Breast epithelium (tissue), 3 donors: ENCODE data around the gene P3H2.

ENCODE experiments used
- POLR2A ChIP-seq: fragments of 450-650 bp; IDR thresholded peaks from one replicate; pipeline ENCODE4 v1.6.1; 2016; ENCODE audit warnings: antibody characterized with exemption, mild to moderate bottlenecking, moderate library complexity
- TF ChIP-seq, protein P1 (sequence below), 3 donors: fragments of 450-650 bp; IDR thresholded peaks; one replicate each; pipeline ENCODE4 v1.5.1; 2016 to 2017; ENCODE audit warnings: antibody characterized with exemption in 3 of 3, mild to moderate bottlenecking in 3 of 3, moderate library complexity in 3 of 3

DNA sequence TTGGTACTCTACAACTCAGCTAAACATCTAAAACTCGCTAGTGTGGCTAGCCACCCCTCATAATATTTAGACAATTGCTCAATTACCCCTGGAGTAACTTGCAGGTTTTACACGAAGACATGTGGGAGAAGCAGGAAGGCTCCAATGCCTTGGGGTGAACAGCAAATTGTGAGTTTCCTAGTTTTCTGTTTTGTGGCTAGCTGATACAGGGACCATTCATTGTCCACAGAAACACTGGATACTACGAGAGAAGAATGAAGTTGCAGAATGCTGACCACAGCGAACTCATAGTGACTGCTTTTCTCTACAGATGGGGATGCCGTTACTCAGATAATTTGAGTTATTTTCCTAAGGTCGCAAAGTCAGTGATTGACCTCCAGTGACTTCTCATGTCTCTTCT lies 212.9 kb downstream of the P3H2 start:
- no peak for TF ChIP-seq POLR2A
- TF ChIP-seq, protein P1, sequence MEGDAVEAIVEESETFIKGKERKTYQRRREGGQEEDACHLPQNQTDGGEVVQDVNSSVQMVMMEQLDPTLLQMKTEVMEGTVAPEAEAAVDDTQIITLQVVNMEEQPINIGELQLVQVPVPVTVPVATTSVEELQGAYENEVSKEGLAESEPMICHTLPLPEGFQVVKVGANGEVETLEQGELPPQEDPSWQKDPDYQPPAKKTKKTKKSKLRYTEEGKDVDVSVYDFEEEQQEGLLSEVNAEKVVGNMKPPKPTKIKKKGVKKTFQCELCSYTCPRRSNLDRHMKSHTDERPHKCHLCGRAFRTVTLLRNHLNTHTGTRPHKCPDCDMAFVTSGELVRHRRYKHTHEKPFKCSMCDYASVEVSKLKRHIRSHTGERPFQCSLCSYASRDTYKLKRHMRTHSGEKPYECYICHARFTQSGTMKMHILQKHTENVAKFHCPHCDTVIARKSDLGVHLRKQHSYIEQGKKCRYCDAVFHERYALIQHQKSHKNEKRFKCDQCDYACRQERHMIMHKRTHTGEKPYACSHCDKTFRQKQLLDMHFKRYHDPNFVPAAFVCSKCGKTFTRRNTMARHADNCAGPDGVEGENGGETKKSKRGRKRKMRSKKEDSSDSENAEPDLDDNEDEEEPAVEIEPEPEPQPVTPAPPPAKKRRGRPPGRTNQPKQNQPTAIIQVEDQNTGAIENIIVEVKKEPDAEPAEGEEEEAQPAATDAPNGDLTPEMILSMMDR (IDR thresholded peaks at IDR 0.05) = no peak
